Prostate gland (tissue), 2 donors: Measurements from ENCODE around the gene GLO1.

Experiments used
- CTCF ChIP-seq, 4 experiments: fragments of 200-600 bp in 2 of 4; fragments of 450-650 bp in 2 of 4; sonication (generic) in 2 of 4; IDR thresholded peaks; 1 replicate in 3 of 4; 2 replicates in 1 of 4; pipeline ENCODE4 v1.5.1; 2016 to 2019; ENCODE audit warnings: antibody characterized with exemption in 4 of 4, mild to moderate bottlenecking in 2 of 4, moderate library complexity in 2 of 4
- POLR2A ChIP-seq: fragments of 450-650 bp; IDR thresholded peaks from one replicate; pipeline ENCODE4 v1.6.1; 2016; ENCODE audit warnings: antibody characterized with exemption, mild to moderate bottlenecking
- POLR2AphosphoS5 ChIP-seq: sonication (generic); formaldehyde crosslinking; IDR thresholded peaks from one replicate; pipeline ENCODE4 v1.6.1; 2017; ENCODE audit warnings: antibody characterized with exemption

- TF ChIP-seq CTCF (IDR thresholded peaks at IDR 0.05) = no peak
- TF ChIP-seq POLR2A = no peak
- no peak for TF ChIP-seq POLR2AphosphoS5
Measured at GRCh38 chr6:38658418-38659167, 44.4 kb downstream of the GLO1 start.
